ENCODE results near the gene LCE3D.

The LCE3D gene

DNA sequence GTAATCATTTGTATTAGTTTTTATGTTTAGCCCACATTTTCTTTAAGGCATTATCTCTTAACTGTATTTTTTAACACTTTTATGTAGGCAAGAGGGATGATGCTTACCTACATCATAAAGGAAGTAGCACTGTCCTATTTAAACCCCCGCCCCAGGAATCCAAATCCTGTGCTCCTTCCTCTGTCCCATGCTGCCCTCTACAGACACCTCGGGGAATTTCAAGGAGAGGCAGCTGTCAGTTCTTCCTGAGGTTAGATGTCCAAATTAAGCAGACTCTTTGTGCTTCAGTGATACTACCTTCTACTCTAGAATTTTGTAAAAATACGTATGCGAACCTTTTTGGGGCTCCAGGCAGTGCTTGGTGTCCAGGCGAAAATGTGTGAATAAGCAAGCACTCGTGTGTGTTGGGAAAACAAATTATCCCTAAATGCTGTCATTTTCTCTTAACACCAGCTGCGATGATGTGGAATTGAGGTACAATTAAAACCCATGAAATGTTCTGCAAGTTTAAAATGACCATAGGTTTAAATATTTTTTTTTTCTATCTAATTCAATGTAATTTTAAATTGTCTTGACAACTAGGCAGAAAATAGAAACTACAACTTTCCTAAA is 46.9 kb downstream of the LCE3D start:
- DNase-seq (ENCODE audit: low read depth): no peak
- no peak overlapping the region for H3K4me3 ChIP-seq (ENCODE audit: low read length)
- TF ChIP-seq, protein P1, sequence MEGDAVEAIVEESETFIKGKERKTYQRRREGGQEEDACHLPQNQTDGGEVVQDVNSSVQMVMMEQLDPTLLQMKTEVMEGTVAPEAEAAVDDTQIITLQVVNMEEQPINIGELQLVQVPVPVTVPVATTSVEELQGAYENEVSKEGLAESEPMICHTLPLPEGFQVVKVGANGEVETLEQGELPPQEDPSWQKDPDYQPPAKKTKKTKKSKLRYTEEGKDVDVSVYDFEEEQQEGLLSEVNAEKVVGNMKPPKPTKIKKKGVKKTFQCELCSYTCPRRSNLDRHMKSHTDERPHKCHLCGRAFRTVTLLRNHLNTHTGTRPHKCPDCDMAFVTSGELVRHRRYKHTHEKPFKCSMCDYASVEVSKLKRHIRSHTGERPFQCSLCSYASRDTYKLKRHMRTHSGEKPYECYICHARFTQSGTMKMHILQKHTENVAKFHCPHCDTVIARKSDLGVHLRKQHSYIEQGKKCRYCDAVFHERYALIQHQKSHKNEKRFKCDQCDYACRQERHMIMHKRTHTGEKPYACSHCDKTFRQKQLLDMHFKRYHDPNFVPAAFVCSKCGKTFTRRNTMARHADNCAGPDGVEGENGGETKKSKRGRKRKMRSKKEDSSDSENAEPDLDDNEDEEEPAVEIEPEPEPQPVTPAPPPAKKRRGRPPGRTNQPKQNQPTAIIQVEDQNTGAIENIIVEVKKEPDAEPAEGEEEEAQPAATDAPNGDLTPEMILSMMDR (conservative IDR thresholded peaks at IDR 0.05; ENCODE audit: low read depth, low read length): peak; percentile 82

Measured in retinal pigment epithelial cell (primary cell).